GM21526 (cell line): ENCODE data around the gene VAV3.

Experiments
- ATAC-seq: cut with Tn5 transposase; IDR thresholded peaks from one replicate; pipeline ENCODE4 v1.9.1; 2021; ENCODE audit warnings: moderate library complexity; ENCODE audit not compliant: unreplicated experiment, low FRiP score

Gene VAV3

DNA sequence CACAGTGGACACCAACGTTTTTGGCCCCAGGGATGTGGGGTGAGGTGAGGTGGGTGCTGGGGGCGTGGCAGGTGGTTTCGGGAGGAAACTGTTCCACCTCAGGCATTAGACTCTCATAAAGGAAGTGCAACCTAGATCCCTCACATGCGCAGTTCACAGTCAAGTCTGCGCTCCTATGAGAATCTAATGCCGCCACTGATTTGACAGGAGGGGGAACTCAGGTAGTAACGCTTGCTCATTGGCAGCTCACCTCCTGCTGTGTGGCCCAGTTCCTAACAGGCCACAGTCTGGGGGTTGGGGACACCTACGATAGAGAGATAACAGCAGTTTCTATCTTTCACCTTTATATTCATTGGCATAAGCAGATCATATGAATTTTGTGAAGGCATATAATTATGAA is 347.1 kb downstream of the VAV3 start:
- ATAC-seq: no peak

DNA sequence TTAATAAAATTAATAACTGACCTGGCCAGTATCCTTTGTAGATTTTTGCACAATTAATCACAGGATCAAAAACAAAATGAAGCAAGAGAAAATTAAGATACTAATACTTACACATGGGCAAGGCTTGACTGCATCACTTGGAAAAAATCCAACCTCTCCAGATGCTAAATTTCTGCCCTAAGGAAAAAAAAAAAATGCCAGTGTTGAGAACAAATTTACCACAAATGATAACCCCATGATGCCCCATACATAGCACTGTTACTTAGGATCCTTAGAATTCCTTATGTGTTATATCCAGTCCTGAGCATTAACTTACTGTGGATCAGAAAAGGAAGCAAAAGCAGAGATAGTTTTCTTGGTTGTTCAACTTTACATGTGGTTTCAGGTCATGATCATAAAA is 347.5 kb downstream of the VAV3 start:
- no peak for ATAC-seq

DNA sequence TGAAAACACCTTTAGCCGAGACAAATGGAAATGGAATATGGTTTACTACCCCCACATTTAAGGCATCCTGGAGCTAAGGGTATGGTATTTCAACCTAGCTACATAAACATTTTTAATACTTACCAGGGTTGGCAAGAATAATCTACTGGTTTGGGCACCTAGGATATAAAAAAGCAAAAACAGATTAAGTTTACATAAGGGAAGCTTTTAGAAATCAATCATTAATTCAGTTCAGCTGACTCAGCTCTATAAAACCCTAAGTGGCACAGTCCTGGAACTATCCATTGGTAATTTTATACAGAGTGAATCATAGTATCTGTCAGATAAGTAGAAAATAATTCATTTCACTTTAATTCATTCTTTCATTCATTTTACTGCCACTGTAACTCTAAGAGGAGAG is 355.2 kb downstream of the VAV3 start:
- ATAC-seq: no peak

DNA sequence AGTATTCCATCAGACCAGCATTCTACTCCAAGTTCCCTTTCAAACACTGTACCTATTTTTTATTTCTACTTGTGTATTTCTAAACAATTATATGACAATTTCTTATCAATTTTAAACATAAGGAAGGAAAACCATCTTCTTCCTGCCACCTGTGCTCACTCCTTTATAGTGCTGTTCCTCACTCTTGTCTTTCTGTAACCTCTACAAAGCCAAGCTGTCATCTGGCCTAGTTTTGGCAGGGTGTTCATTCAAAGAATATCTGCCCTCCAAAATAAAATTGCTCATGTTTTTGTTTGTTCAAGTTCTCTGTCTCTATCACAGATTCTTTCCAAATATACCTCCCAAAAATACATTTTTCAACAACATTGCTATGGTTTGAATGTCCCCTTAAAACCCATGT is 360.2 kb downstream of the VAV3 start:
- no peak for ATAC-seq

DNA sequence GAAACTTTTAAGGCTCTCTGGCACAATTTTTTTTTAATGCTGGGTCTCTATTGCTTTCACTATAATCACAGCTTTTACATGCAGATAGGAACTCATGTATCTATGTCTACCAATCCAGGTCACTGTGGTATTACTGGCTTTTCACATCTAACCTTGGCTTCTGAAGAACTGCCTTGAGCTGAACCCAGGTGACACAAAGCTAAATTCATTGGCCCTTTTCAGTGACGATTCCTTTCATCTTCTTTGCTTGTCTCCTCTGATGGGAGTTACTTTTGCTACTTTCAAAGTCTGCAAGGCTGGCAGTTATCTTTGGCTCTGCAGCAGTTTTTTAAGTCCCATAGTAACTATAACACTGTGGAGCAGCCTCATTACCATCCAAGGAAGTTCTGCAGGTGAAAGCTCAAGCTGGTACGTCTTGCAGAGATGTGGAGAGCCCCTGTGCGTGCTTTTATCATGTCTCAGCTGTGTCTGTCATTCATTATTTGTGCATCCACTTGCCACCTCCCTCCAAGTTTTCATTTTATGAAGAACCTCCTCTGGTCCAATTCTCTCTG is 364.3 kb downstream of the VAV3 start:
- ATAC-seq: no peak

DNA sequence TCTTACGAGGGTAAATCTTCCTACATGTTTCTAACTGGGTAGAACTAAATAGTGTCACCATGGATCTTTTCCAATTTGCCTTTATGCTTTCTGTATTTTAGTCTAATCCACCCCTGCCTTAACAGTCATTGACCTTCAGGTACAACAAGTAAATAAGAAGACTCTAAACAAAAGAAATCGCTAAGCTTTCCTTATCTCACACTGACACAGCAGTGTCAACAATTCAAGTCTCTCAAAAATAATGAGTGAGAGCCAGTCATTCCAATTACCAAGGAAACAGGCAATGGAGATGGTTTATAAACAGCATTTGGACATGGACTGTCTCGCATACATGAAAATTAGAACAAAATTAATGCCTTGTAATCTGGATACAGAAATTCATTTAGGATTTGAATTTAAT is 365.8 kb downstream of the VAV3 start:
- ATAC-seq: no peak

DNA sequence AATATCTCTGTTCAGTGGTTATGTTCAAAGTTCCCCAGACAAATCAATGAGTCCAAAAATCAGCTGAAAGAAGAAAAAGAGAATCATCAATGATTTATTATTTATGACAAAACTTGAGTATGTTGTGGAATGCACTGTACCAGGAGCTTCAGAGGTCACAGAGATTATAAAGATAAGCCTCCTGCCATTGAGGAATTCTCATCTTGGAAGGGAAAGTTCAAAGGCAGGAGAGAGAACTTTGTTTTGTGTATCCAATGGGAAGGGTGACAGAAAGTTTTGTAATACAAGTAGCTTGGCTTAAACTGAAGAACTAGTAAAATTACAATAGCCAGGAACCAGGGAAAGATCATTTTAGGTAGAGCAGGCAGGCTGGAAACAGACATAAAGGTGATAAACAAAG is 367.7 kb downstream of the VAV3 start:
- no peak for ATAC-seq

DNA sequence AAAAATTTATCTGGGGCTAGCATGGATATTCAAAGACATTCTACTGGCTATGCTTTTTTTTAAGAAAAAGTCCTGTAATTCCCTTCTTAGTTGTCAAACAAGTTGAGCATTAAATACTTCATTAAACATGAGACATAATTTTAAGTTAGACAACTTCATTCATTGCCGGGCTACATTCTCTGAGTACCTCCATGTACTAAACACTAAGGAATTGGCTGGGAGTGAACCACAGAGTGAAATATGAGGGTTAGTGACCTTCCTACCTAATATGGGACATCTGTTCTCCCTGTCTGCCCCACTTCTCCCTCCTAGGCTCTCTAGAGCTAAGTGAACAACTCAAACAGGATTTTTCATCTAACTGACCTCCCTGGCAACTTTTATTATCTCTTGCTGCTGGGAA is 370.4 kb downstream of the VAV3 start:
- ATAC-seq: no peak

DNA sequence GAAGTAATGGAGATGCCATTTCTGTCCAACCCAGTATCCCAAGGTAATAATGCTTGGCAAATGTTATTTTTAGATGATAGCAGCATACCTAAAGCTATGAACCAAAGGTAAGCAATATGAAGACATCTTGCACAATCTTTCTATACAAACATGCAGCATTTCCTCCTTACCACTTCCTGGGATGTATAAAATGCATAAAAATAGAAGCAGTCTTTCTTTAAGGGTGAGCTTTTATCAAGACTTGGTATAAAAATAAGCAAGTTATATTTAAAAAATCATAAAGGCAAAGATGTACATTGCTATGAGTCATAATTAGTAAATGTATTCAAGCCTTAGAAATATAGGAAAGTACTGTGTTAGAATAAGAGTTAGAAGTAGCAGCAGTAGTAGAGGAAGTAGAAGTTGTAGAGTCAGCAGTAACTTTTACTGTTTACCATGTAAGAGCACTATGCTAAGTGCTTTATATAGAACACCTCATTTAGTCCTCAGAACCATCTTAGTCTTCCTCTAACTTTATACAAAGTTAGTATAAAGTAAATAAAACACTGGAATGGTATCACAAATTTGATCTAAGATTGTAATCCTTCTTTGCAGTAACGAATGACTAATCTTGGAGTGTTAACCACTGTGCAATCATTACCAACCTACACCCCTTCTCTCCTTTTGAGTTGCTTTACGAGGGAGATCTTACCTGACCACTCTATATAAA is 371.3 kb downstream of the VAV3 start:
- ATAC-seq: no peak

DNA sequence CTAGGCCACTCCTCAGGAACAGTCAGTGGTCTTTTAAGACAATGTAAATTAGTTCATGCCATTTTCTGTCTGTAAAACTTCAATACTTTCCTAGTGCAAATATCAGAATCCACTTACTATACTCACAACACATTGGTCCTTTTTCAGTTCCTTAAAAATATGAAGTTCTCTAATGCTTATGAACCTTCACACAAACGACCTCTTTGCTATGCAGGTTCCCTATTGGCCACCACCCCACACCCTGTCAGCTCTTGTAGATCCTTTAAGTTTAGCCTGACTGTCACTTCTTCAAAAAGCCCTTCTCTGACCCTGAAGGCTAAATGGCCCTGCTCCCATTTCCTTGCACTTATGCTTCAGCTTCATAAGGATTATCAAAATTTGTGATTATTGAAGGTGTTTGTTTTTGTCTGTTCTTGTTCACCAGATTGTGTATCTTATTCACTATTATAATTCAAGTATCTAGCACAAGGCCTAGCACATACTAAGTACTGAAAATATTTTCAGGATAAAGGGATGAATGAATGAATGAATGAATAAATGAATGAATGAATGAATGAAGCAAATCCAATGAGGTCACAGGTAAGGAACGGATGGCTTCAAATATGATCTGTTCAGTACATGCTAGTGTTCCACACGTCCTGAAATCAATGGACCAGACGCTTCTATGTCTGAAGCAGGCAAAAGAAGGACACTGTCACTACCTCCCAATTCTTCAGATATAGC is 373.9 kb downstream of the VAV3 start:
- peak; percentile 89 for ATAC-seq

DNA sequence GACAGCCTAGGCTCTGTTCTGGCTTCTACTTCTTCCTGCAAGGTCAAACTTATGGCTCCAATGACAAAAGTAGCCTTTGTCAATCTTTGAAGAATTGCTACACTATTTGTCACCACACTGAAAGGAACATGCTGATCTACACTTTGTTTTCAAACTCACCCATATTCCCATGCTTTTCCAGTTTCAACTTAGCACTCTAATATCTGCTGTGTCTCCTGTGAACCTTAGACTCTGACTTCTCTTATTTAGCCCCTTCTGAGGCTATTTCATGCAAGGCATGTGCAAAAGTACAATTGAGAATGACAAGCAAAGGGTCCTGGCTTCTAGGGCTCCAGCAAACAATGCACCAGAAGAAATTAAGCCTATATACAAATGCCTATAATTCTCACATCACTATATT is 374.9 kb downstream of the VAV3 start:
- ATAC-seq: no peak

DNA sequence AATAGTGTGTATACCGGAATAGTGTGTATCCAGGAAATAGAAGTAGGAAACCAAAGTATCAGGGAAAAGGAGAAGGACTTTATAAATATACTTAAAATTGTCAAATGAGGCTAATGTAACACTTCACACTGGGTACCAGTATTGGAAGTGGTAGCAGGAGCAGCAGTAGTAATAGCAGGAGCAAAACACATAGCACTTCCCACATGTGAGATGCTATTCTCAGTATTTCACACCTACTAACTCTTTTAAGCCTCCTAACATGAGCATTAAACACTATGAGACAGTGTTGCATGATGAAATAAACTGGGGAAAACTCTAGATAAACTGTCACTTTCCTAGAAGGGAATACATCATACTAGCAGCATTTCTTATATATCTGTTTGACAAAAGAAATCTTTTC is 376.7 kb downstream of the VAV3 start:
- no peak for ATAC-seq

DNA sequence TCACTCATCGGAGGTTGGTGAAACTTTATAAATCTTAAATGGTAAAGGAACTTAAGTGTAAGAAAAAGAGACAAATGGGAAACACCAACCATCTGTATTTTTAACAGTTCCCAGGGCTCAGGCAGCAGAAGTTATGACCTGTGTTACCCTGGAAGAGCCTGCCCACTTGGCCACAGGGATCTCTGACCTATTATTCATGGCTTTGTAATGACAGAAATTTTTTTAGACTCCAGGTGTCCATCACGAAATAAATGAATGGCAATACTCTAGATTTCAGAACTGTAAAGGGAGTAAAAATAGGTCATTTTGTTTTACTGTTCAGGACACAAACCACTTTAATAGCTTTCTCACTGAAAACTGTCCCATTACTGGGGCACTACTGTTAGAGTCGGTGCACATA is 389.8 kb downstream of the VAV3 start:
- no peak for ATAC-seq

DNA sequence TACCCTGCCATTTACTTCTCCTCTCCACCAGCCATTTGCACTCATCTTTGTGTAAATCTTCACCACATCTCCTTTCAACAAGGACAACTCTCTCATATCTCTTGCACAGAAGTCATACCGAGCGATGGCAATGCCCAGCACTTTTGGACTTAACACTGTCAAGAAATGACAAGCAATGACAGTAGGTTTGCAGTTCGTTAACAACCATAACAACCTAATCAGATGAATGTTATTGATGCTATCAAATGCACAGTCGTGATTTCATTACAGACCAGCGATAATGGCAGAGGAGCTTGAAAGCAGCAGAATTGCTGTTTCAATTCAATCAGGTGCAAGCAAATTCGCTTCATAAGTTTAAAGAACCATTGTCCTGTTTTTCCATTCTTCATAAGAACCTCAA is 390.9 kb downstream of the VAV3 start:
- ATAC-seq: no peak

DNA sequence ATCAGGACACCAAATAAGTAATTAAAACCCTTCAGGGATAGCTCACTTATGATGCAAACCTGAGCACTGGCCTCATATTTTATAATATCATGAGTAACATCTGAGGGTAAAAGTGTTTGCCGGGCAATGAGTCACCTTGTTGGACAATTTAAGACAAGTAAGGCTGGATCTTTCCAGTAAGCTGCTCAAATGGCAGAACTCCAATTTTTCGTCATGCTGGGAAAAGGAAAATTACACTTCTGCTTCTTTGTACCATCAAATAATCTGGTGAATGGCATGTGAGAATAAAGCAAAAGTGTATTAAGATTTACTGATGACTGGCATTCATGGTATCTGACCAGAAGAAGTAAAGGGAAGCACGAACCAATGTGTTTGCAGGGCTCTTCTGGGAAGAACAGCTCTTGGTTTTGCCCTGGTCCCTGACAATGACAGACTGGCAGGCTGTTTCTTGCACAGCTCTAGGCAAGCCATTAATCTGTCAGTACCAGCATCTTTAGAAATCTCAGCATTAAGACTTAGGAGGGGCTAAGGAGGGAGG is 392.2 kb downstream of the VAV3 start:
- ATAC-seq: no peak

DNA sequence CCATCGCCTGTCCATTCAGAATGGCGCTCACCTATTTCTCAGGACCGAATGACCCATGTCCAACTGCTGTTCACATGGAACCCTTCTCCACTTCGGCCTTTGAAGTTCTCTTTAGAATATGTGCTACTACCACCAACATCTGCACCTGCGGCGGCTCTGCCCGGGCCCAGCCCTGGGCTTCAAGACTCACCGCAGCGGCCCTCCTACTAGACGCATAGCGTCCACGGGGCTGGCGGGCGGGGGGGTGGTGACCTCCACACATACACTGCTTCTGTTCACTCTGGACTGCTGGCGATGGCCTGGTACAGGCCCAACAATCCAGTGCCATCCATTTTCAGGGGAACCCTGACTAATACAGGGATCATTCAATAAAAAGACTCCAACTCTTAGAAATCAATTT is 394.2 kb downstream of the VAV3 start:
- no peak for ATAC-seq

DNA sequence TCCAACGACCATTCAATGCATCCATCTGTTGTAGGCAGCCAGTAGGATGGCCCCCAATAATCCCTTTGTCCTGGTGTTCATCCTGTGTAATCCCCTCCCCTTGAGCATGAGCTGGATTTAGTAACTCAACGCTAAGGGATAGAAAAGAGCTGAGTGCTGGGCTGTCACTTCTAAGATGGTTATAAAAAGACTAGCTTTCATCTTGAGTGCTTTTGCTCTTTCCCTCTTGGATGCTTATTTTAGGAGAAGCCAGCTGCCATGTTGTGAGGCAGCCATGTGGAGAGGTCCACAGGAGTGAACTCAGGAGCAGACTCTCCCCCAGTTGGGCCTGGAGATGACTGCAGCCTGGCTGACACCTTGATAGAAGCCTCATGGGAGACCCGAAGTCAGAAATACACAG is 401.5 kb downstream of the VAV3 start:
- no peak for ATAC-seq

DNA sequence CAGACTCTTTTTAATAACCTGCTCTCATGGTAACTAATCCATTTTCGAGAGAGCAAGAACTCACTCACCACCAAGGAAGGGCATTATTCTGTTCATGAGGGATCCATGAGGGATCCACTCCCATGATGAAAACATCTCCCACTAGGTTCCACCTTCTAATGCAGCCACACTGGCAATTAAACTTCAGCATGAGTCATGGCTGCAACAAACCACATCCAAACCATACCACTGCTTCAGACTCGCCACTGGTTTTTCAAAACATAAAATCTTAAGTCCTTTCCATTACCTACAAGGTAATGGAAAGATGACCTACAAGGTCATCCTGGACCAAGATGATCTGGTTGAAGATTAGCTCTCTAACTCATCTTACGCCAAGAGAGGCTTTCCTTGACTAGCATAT is 405.1 kb downstream of the VAV3 start:
- no peak for ATAC-seq

DNA sequence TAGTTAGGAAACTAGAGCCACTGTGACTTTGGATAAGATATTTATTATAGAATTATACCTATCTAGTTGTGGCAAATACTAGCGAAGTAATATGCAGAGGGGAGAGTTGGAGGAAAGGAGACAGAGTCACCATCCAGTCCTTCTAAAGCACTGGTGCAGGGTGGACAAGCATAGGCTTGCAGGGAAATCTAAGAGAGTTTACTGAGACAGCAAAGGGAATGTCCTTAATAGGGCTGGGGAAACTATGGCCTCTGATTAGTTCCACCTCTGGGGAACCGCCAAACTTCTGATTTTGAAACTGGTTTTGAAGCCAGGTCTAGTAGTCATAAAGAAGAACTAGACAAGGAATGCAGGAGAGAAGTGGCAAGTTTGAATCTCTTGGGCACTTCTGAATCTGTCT is 407.9 kb downstream of the VAV3 start:
- ATAC-seq: no peak

DNA sequence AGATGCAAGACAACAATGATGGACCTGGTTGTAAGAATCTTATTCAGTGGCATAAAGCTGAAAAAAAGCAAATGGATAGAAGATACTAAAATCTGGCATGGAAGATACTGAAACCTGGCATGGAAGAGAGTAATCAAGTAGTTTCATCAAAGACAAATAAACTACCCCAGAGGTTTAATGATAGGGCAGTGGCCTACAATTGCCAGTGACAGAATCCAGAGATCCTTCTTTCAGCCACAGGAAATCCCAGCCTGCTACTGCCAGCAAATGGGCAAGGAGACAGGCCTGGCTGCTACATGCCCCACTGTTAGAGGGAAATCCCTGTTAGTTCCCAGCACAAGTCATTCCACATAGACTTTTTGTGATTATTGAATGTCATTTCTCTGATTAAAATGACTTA is 409.4 kb downstream of the VAV3 start:
- ATAC-seq: no peak

DNA sequence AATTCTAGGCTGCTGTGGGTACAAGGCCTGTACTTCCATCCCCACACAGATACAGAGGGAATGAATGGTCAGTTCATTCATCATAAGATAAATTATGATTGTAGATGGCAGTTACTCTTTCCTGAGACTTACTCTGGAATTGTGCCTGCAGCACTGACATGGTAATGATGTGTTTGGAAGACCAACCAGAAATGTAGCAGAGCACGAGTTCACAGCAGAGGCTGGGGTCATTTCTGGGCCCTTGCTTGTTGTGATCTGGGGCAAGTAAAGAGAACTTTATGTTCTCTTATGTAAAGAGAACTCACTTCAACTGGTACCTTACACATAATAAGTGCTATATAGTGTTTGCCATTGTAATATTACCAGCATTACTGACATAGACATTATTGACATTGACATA is 412.2 kb downstream of the VAV3 start:
- ATAC-seq: no peak

DNA sequence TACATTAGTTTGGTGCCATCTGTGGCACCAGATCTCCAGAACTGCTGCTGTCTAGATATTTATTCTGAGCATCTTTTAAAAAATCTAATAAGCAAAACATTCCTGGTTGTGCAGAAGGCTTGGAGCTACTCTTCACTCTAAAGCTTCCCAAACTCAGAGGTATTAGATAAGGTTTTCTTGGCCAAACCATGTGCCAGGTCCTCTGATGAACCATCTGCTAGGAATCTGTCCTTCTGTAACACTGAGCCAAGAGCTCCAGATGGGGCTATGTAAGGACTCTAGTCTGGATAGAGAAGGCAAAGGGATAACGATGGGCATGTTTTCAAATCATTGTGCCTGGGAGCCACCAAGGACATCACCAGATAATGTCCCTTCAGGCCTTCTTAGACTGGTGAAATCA is 413.5 kb downstream of the VAV3 start:
- no peak for ATAC-seq
